ENCODE data around the gene RPL32.
A peak's percentile ranks its signal among the peaks of the same experiment; 100 is the strongest.

RPL32 gene

DNA sequence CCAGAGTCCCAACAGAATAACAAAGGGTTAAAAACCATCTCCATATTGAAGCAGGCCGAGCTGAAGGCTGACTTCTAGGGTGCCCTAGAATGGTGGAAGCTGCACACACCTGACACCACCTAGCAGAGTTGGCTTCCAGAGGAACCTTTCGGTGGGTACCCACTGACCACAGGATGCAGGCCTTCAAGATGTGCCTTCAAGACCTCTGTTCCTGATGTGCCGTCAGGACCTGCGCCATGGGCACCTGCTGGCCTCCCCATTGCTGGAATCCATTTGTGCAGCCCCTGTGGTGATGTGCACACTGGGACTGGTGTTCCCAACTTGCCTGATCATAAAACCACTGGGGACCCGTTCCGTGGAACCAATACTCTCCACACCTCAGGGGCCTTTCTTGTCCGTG lies 35.7 kb upstream of the RPL32 start:
- Histone ChIP-seq H3K27me3 (replicated peaks in 2 of 5; ENCODE audit: control insufficient read depth in 4 of 5, insufficient read depth in 5 of 5, low read length in 4 of 5) (no peaks in the 10 kb centered on the region), H3K27ac (ENCODE audit: insufficient read depth in 1 of 2, low read depth in 1 of 2, low read length in 2 of 2, poor library complexity in 1 of 2, severe bottlenecking in 2 of 2) (no peak overlapping the region), H3K36me3 (ENCODE audit: control insufficient read depth in 4 of 4, insufficient read depth in 4 of 4, low read length in 3 of 4) (no peaks in the 10 kb centered on the region), H3K4me1 (ENCODE audit: control extremely low read depth in 1 of 4, control insufficient read depth in 4 of 4, insufficient read depth in 4 of 4, low read length in 3 of 4) (peaks cover 0 to 20% (median 19%) of the 10 kb centered on the region in 4 experiments), H3K4me3 (ENCODE audit: control insufficient read depth in 1 of 7, extremely low read depth in 1 of 7, insufficient read depth in 4 of 7, low read depth in 2 of 7, low read length in 6 of 7) (no peak overlapping the region), H3K9me3 (ENCODE audit: control extremely low read depth in 1 of 5, control insufficient read depth in 4 of 5, insufficient read depth in 2 of 5, low read depth in 1 of 5, low read length in 4 of 5) (no peaks in the 10 kb centered on the region)
- no peak for DNase-seq
- CTCF ChIA-PET = interaction anchor here (0.7 to 2.3 kb wide), 8 partner anchors 8 to 119 kb away, joined by 3 to 8 read pairs (median 4); no protein-coding TSS in a partner anchor
- 92% methylated on average over 7 of the region's 7 CpGs for WGBS (ENCODE audit: insufficient coverage)
- POLR2A ChIA-PET = no interaction called here

DNA sequence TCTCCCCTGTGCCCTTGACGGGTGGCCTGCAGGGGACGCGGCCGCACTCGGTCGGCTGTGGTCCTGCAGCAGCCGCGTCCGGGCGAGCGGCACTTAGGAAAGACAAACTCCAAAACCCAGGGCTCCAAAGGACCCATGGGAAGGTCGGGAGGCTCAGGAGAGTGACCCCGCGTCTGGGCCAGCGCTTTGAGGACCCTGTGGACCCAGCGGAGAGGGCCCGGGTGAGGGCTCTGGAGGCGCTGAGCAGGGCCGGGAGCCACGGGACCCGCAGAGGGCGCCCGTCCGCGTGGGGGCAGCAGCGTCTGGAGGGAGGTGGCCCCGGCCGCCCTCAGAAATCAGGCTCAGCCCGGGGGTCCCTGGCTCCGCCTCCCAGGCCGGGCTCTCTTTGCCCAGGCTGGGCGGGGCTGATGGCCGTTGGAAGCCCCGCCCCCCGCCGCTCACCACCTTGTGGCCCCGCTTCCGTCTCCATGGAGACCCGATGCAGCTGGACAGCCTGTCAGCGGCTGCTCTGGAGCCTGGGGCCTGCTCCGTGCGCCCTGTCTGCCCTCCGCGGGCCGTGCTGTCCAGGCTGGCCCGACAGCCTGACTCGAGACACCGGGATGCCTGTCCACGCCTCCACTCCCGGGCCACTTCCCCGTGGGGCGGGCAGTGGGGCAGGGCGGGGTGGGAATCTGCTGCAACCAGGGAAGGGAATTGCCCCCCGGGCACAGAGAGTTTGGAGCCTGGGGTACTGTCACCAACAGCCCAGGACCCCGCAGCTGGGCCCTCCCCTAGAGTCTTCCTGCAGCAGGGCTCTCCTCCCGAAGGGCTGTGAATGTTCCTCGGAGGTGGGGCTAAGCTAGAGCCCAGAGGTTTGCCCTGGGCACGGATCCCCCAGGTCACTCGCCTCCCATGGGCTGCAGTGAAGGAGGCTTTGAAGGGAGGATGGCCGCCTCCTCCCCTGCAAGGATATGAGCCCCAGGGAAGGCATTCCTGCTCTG lies 34.8 kb upstream of the RPL32 start:
- no peaks in the 10 kb centered on the region for H3K9me3 ChIP-seq (ENCODE audit: control extremely low read depth in 1 of 5, control insufficient read depth in 4 of 5, insufficient read depth in 2 of 5, low read depth in 1 of 5, low read length in 4 of 5)
- DNase-seq = peak; percentile 31 to 57 (median 49)
- WGBS (ENCODE audit: insufficient coverage) = 27% methylated on average over 40 of the region's 60 CpGs
- ChIA-PET CTCF (interaction anchor here (0.5 to 2.3 kb wide), 8 partner anchors 8 to 154 kb away, joined by 3 to 8 read pairs (median 4); no protein-coding TSS in a partner anchor), POLR2A (interaction anchor here (0.5 kb wide), 1 partner anchor 768 kb away, joined by 3 read pairs; no protein-coding TSS in a partner anchor)
- H3K27ac ChIP-seq (ENCODE audit: insufficient read depth in 1 of 2, low read depth in 1 of 2, low read length in 2 of 2, poor library complexity in 1 of 2, severe bottlenecking in 2 of 2) = no peak overlapping the region
- no peaks in the 10 kb centered on the region for H3K36me3 ChIP-seq (ENCODE audit: control insufficient read depth in 4 of 4, insufficient read depth in 4 of 4, low read length in 3 of 4)
- H3K4me3 ChIP-seq (ENCODE audit: control insufficient read depth in 1 of 7, extremely low read depth in 1 of 7, insufficient read depth in 4 of 7, low read depth in 2 of 7, low read length in 6 of 7) = peak overlapping the region in 4 of 7 experiments; percentile 15 to 66 (median 48)
- no peaks in the 10 kb centered on the region for H3K27me3 ChIP-seq (replicated peaks in 2 of 5; ENCODE audit: control insufficient read depth in 4 of 5, insufficient read depth in 5 of 5, low read length in 4 of 5)
- peaks cover 0 to 20% (median 19%) of the 10 kb centered on the region in 4 experiments for H3K4me1 ChIP-seq (ENCODE audit: control extremely low read depth in 1 of 4, control insufficient read depth in 4 of 4, insufficient read depth in 4 of 4, low read length in 3 of 4)

DNA sequence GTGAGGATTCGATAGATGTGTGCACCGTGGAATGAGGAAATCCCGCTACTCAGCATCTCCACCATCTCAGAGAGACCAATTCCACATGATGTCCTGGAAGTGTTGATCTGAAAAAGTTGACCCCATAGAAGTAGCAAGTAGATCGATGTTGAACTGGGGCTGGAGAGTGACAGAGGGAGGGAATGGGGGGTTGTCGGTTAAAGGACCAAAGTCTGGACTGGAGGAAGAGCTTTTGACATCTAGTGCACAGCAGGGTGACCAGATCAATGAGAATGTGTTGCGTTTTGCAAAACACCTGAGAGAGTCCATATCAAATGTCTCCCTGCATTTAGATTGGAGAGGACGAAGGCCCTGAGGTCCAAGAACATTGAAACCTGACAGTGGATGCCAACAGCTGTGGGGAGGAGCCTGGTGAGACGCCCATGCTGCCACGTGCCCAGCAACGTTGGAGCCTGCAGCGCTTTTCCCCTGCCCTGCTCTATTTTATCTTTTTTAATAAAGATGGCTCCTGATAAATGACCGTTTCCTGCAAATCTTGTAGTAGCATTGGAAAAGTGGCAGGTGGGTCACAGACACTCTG lies 30.1 kb upstream of the RPL32 start:
- Histone ChIP-seq H3K4me1 (ENCODE audit: control extremely low read depth in 1 of 4, control insufficient read depth in 4 of 4, insufficient read depth in 4 of 4, low read length in 3 of 4) (peaks cover 0 to 28% (median 18%) of the 10 kb centered on the region in 4 experiments), H3K36me3 (ENCODE audit: control insufficient read depth in 4 of 4, insufficient read depth in 4 of 4, low read length in 3 of 4) (no peaks in the 10 kb centered on the region), H3K27me3 (replicated peaks in 2 of 5; ENCODE audit: control insufficient read depth in 4 of 5, insufficient read depth in 5 of 5, low read length in 4 of 5) (peaks cover 0 to 3% (median 3%) of the 10 kb centered on the region in 5 experiments), H3K27ac (ENCODE audit: insufficient read depth in 1 of 2, low read depth in 1 of 2, low read length in 2 of 2, poor library complexity in 1 of 2, severe bottlenecking in 2 of 2) (no peak overlapping the region), H3K4me3 (ENCODE audit: control insufficient read depth in 1 of 7, extremely low read depth in 1 of 7, insufficient read depth in 4 of 7, low read depth in 2 of 7, low read length in 6 of 7) (peak overlapping the region in 1 of 7 experiments; percentile 13), H3K9me3 (ENCODE audit: control extremely low read depth in 1 of 5, control insufficient read depth in 4 of 5, insufficient read depth in 2 of 5, low read depth in 1 of 5, low read length in 4 of 5) (no peaks in the 10 kb centered on the region)
- WGBS (ENCODE audit: insufficient coverage) = 89% methylated on average over 12 of the region's 12 CpGs
- DNase-seq = no peak
- CTCF ChIA-PET = interaction anchor here (1.0 to 4.7 kb wide), 3 partner anchors 13 to 17 kb away, joined by 3 to 16 read pairs (median 4); no protein-coding TSS in a partner anchor
- POLR2A ChIA-PET = no interaction called here

DNA sequence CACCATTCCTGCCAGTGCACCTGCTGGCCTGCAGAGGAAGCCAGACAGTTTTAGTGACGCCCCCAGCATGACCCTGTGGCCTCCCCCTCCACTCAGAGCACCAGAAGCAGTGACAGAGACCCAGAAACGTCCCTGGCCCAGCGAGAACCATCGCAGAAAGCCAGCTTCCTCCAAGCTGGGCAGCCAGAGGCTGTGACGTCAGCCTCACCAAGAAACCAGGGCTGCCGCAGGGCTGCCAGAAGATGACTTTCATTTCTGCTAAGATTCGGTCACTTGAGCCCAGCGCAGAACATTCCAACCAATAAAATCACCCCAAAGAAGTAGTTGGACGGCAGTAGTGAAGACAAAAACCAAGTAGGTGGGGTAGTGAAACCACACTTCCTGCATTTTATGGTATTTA lies 29.6 kb upstream of the RPL32 start:
- H3K36me3 ChIP-seq (ENCODE audit: control insufficient read depth in 4 of 4, insufficient read depth in 4 of 4, low read length in 3 of 4) = no peaks in the 10 kb centered on the region
- no peak overlapping the region for H3K27ac ChIP-seq (ENCODE audit: insufficient read depth in 1 of 2, low read depth in 1 of 2, low read length in 2 of 2, poor library complexity in 1 of 2, severe bottlenecking in 2 of 2)
- POLR2A ChIA-PET = no interaction called here
- 73% methylated on average over 4 of the region's 9 CpGs for WGBS (ENCODE audit: insufficient coverage)
- peaks cover 0 to 23% (median 13%) of the 10 kb centered on the region in 4 experiments for H3K4me1 ChIP-seq (ENCODE audit: control extremely low read depth in 1 of 4, control insufficient read depth in 4 of 4, insufficient read depth in 4 of 4, low read length in 3 of 4)
- peak overlapping the region in 1 of 7 experiments; percentile 13 for H3K4me3 ChIP-seq (ENCODE audit: control insufficient read depth in 1 of 7, extremely low read depth in 1 of 7, insufficient read depth in 4 of 7, low read depth in 2 of 7, low read length in 6 of 7)
- peaks cover 0 to 3% (median 3%) of the 10 kb centered on the region in 5 experiments for H3K27me3 ChIP-seq (replicated peaks in 2 of 5; ENCODE audit: control insufficient read depth in 4 of 5, insufficient read depth in 5 of 5, low read length in 4 of 5)
- peak; percentile 29 to 74 (median 73) for DNase-seq
- H3K9me3 ChIP-seq (ENCODE audit: control extremely low read depth in 1 of 5, control insufficient read depth in 4 of 5, insufficient read depth in 2 of 5, low read depth in 1 of 5, low read length in 4 of 5) = no peaks in the 10 kb centered on the region
- CTCF ChIA-PET = interaction anchor here (1.0 to 4.7 kb wide), 3 partner anchors 13 to 17 kb away, joined by 3 to 16 read pairs (median 4); no protein-coding TSS in a partner anchor

DNA sequence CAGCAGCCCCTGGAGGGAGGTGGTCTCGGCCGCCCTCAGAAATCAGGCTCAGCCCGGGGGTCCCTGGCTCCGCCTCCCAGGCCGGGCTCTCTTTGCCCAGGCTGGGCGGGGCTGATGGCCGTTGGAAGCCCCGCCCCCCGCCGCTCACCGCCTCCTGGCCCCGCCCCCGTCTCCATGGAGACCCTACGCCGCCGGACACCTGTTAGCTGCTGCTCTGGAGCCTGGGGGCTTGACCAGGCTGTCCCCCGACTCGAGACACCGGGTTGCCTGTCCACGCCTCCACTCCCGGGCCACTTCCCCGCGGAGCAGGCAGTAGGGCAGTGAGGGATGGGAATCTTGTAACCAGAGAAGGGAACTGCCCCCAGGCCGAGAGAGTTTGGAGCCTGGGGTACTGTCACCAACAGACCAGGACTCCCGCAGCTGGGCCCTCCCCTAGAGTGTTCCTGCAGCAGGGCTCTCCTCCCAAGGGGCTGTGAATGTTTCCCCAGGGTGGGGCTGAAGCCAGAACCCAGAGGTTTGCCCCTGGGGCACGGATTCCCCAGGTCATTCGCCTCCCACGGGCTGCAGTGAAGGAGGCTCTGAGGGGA lies 27.8 kb upstream of the RPL32 start:
- no peak for DNase-seq
- ChIA-PET POLR2A (no interaction called here), CTCF (interaction anchor here (1.1 to 4.7 kb wide), 12 partner anchors 8 to 125 kb away, joined by 3 to 25 read pairs (median 4); no protein-coding TSS in a partner anchor)
- 17% methylated on average over 24 of the region's 28 CpGs for WGBS (ENCODE audit: insufficient coverage)
- Histone ChIP-seq H3K4me1 (ENCODE audit: control extremely low read depth in 1 of 4, control insufficient read depth in 4 of 4, insufficient read depth in 4 of 4, low read length in 3 of 4) (peaks cover 0 to 19% (median 11%) of the 10 kb centered on the region in 4 experiments), H3K36me3 (ENCODE audit: control insufficient read depth in 4 of 4, insufficient read depth in 4 of 4, low read length in 3 of 4) (no peaks in the 10 kb centered on the region), H3K9me3 (ENCODE audit: control extremely low read depth in 1 of 5, control insufficient read depth in 4 of 5, insufficient read depth in 2 of 5, low read depth in 1 of 5, low read length in 4 of 5) (peaks cover 0 to 12% (median 7%) of the 10 kb centered on the region in 5 experiments), H3K4me3 (ENCODE audit: control insufficient read depth in 1 of 7, extremely low read depth in 1 of 7, insufficient read depth in 4 of 7, low read depth in 2 of 7, low read length in 6 of 7) (peak overlapping the region in 6 of 7 experiments; percentile 41 to 81 (median 62)), H3K27me3 (replicated peaks in 2 of 5; ENCODE audit: control insufficient read depth in 4 of 5, insufficient read depth in 5 of 5, low read length in 4 of 5) (peaks cover 0 to 5% (median 3%) of the 10 kb centered on the region in 5 experiments), H3K27ac (ENCODE audit: insufficient read depth in 1 of 2, low read depth in 1 of 2, low read length in 2 of 2, poor library complexity in 1 of 2, severe bottlenecking in 2 of 2) (no peak overlapping the region)

DNA sequence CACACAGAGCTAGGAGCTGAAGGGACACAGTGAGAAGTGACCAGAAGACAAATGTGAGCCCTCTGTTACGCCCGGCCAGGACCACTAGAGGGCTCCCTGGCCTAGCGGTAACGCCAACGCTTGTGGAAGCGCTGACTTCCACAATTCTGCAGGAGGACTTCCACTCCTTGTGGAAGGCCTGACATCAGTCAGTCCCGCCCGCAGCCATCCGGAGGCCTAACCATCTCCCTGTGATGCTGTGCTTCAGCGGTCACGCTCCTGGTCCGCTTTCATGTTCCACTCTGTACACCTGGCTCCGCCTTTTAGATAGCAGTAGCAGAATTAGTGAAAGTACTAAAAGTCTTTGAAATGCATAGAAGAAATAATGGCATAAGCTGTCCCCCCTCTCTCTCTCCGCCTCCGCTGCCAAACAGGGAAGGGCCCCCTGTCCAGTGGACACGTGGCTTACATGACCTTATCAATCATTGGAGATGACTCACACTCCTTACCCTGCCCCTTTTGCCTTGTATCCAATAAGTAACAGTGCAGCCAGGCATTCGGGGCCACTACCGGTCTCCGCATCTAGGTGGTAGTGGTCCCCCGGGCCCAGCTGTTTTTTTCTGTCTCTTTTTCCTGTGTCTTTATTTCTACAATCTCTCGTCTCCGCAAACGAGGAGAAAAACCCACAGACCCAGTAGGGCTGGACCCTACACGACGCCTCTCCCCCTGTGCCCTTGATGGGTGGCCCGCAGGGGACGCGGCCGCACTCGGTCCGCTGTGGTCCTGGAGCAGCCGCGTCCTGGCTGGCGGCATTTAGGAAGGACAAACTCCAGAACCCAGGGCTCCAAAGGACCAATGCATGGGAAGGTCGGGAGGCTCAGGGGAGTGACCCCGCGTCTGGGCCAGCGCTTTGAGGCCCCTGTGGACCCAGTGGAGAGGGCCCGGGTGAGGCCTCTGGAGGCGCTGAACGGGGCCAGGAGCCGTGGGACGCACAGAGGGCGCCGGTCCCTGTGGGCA lies 27.0 kb upstream of the RPL32 start:
- CTCF ChIA-PET = interaction anchor here (0.8 to 4.7 kb wide), 14 partner anchors 8 to 125 kb away, joined by 3 to 25 read pairs (median 3); no protein-coding TSS in a partner anchor
- Histone ChIP-seq H3K4me3 (ENCODE audit: control insufficient read depth in 1 of 7, extremely low read depth in 1 of 7, insufficient read depth in 4 of 7, low read depth in 2 of 7, low read length in 6 of 7) (peak overlapping the region; percentile 35 to 81 (median 55)), H3K27ac (ENCODE audit: insufficient read depth in 1 of 2, low read depth in 1 of 2, low read length in 2 of 2, poor library complexity in 1 of 2, severe bottlenecking in 2 of 2) (no peak overlapping the region), H3K9me3 (ENCODE audit: control extremely low read depth in 1 of 5, control insufficient read depth in 4 of 5, insufficient read depth in 2 of 5, low read depth in 1 of 5, low read length in 4 of 5) (peaks cover 0 to 12% (median 7%) of the 10 kb centered on the region in 5 experiments), H3K27me3 (replicated peaks in 2 of 5; ENCODE audit: control insufficient read depth in 4 of 5, insufficient read depth in 5 of 5, low read length in 4 of 5) (peaks cover 0 to 5% (median 3%) of the 10 kb centered on the region in 5 experiments), H3K36me3 (ENCODE audit: control insufficient read depth in 4 of 4, insufficient read depth in 4 of 4, low read length in 3 of 4) (no peaks in the 10 kb centered on the region), H3K4me1 (ENCODE audit: control extremely low read depth in 1 of 4, control insufficient read depth in 4 of 4, insufficient read depth in 4 of 4, low read length in 3 of 4) (peaks cover 0 to 19% (median 11%) of the 10 kb centered on the region in 4 experiments)
- POLR2A ChIA-PET = no interaction called here
- WGBS (ENCODE audit: insufficient coverage) = 2% methylated on average over 36 of the region's 45 CpGs
- peak; percentile 58 to 83 (median 73) for DNase-seq
